Endothelial cell of umbilical vein (primary cell): ENCODE measurements around the gene CEACAM1. TPM values are rescaled to one million over a fixed set of nuclear protein-coding genes. Genes with fewer than 3 reads are reported as not detected.

Experiments used
- BruUV-seq: library from RNA; stranded (reverse); fragments of 400-500 nt; replicated peaks from 2 replicates; lab custom pipeline; 2021; lab: Mats Ljungman, UMichigan
- CTCF ChIA-PET: fragments of 300-600, 350-600 bp; sonication (Branson Sonifier 250); formaldehyde crosslinking; loops from one replicate; lab custom pipeline; 2021; ENCODE audit warnings: antibody characterized with exemption, inconsistent platforms; lab: Charles Lee
- POLR2A ChIA-PET: fragments of 300-600, 350-600 bp; sonication (Branson Sonifier 250); formaldehyde crosslinking; loops from one replicate; lab custom pipeline; 2021; ENCODE audit warnings: antibody characterized with exemption, inconsistent platforms; lab: Charles Lee
- DNase-seq: peaks from one replicate; pipeline ENCODE4 v3.0.0-alpha.2; 2011; ENCODE audit warnings: low read depth, low spot score
- FAIRE-seq: peaks from 2 replicates; lab custom pipeline; 2011; peaks lifted over from hg19 to GRCh38; lab: Jason Lieb, UNC
- H2AFZ ChIP-seq: 2 replicates; pipeline ENCODE4 v1.6.0; 2012; ENCODE audit warnings: low read depth, low read length, control low read depth, inconsistent platforms
- H3K27ac ChIP-seq: 2 replicates; pipeline ENCODE4 v1.5.1; 2011; ENCODE audit warnings: low read depth, mild to moderate bottlenecking, control low read depth, low read length, moderate library complexity; ENCODE audit not compliant: insufficient read depth
- H3K27me3 ChIP-seq, 2 experiments: 2 replicates each; pipeline versions ENCODE4 v1.6.0 to v1.6.1; 2011; ENCODE audit warnings: low read length in 2 of 2, mixed read lengths in 1 of 2; ENCODE audit not compliant: control insufficient read depth in 2 of 2, insufficient read depth in 2 of 2
- H3K36me3 ChIP-seq, 2 experiments: 2 replicates in 1 of 2; 3 replicates in 1 of 2; pipeline ENCODE4 v1.5.1; 2011; ENCODE audit warnings: low read length in 2 of 2, mild to moderate bottlenecking in 1 of 2, moderate library complexity in 1 of 2; ENCODE audit not compliant: control insufficient read depth in 2 of 2, insufficient read depth in 2 of 2; ENCODE audit errors: extremely low read depth in 1 of 2
- H3K4me1 ChIP-seq: 3 replicates; pipeline ENCODE4 v1.5.1; 2011; ENCODE audit warnings: mild to moderate bottlenecking, low read length; ENCODE audit not compliant: control insufficient read depth, insufficient read depth; ENCODE audit errors: extremely low read depth
- H3K4me2 ChIP-seq: 2 replicates; pipeline ENCODE4 v1.6.1; 2011; ENCODE audit warnings: low read length, control low read depth, mixed read lengths; ENCODE audit not compliant: insufficient read depth
- H3K4me3 ChIP-seq, 3 experiments: fragments of 200-600 bp in 1 of 3; sonication (generic), shearing (Covaris generic) in 1 of 3; replicated peaks in 1 of 3; 2 replicates each; pipeline ENCODE4 v1.5.1; 2011 to 2016; ENCODE audit warnings: control low read depth in 3 of 3, low read length in 3 of 3, mild to moderate bottlenecking in 2 of 3, inconsistent platforms in 1 of 3, low read depth in 1 of 3, moderate library complexity in 1 of 3; ENCODE audit not compliant: insufficient read depth in 1 of 3
- H3K79me2 ChIP-seq: 2 replicates; pipeline ENCODE4 v1.6.0; 2012; ENCODE audit warnings: low read length, inconsistent platforms; ENCODE audit not compliant: control insufficient read depth, insufficient read depth
- H3K9ac ChIP-seq: replicated peaks from 2 replicates; pipeline ENCODE3; 2011; ENCODE audit warnings: low read length, control low read depth; ENCODE audit not compliant: insufficient read depth; ENCODE audit errors: extremely low read depth
- H3K9me1 ChIP-seq: replicated peaks from 3 replicates; pipeline ENCODE4 v1.6.0; 2011; ENCODE audit warnings: mild to moderate bottlenecking, low read length; ENCODE audit not compliant: control insufficient read depth, insufficient read depth; ENCODE audit errors: extremely low read depth
- H3K9me3 ChIP-seq: replicated peaks from 2 replicates; pipeline ENCODE4 v1.5.1; 2012; ENCODE audit warnings: low read length, inconsistent platforms; ENCODE audit not compliant: control insufficient read depth, insufficient read depth
- H4K20me1 ChIP-seq: replicated peaks from 2 replicates; pipeline ENCODE3; 2011; ENCODE audit warnings: mild to moderate bottlenecking, low read length; ENCODE audit not compliant: control insufficient read depth, insufficient read depth; ENCODE audit errors: extremely low read depth
- CTCF ChIP-seq, 2 donors: IDR thresholded peaks; 1 replicate in 1 of 2; 2 replicates in 1 of 2; pipeline ENCODE4 v1.5.1; 2011; ENCODE audit warnings: low read length in 2 of 2, mild to moderate bottlenecking in 2 of 2, moderate library complexity in 2 of 2, control low read depth in 1 of 2, inconsistent platforms in 1 of 2, low read depth in 1 of 2; ENCODE audit not compliant: insufficient read depth in 1 of 2; ENCODE audit errors: extremely low read depth in 1 of 2
- EZH2 ChIP-seq: IDR thresholded peaks from 2 replicates; pipeline ENCODE4 v1.6.1; 2012; ENCODE audit warnings: borderline replicate concordance, low read depth, mild to moderate bottlenecking, moderate library complexity, low read length, inconsistent platforms; ENCODE audit not compliant: severe bottlenecking
- FOS ChIP-seq: IDR thresholded peaks from 2 replicates; pipeline ENCODE4 v1.6.1; 2011; ENCODE audit warnings: mild to moderate bottlenecking, low read length, moderate library complexity, borderline replicate concordance; ENCODE audit not compliant: insufficient read depth
- GATA2 ChIP-seq: IDR thresholded peaks from 2 replicates; pipeline ENCODE4 v1.7.0; 2011; ENCODE audit warnings: low read depth, mild to moderate bottlenecking, moderate library complexity, mixed read lengths, low read length; ENCODE audit not compliant: insufficient read length, insufficient read depth
- JUN ChIP-seq: IDR thresholded peaks from 2 replicates; pipeline ENCODE4 v1.6.1; 2011; ENCODE audit warnings: borderline replicate concordance, low read depth; ENCODE audit not compliant: insufficient read length, insufficient read depth
- MAX ChIP-seq: IDR thresholded peaks from 2 replicates; pipeline ENCODE4 v1.6.1; 2011; ENCODE audit not compliant: insufficient read depth, insufficient read length
- MYC ChIP-seq: IDR thresholded peaks from one replicate; pipeline ENCODE4 v1.6.1; 2011; ENCODE audit warnings: mild to moderate bottlenecking, low read depth, low read length
- POLR2A ChIP-seq: IDR thresholded peaks from 2 replicates; pipeline ENCODE4 v1.6.1; 2012; ENCODE audit warnings: low read depth, mild to moderate bottlenecking, control low read depth, low read length
- POLR2AphosphoS5 ChIP-seq: IDR thresholded peaks from 2 replicates; pipeline ENCODE4 v1.6.1; 2012; ENCODE audit warnings: low read depth, mild to moderate bottlenecking, control low read depth, low read length, moderate library complexity; ENCODE audit not compliant: insufficient read depth
- dilution Hi-C: fragments of 300-500 bp; cut with MboI; formaldehyde crosslinking; loops from one replicate; pipeline ENCODE4 v1.15.0; 2019; ENCODE audit warnings: low sequenced_read_pairs; ENCODE audit not compliant: extremely low pct_ligation_motif_present
- intact Hi-C: fragments of 100-400 bp; cut with micrococcal nuclease; formaldehyde crosslinking; loops from one replicate; pipeline ENCODE4 v1.10.0; 2022
- polyA plus RNA-seq, 4 experiments: library from polyadenylated mRNA; depleted of rRNA in 3 of 4; stranded (reverse) in 3 of 4; unstranded in 1 of 4; fragments of >200 nt; gene quantifications; 2 replicates each; pipeline versions ENCODE4 v1.2.1 to v1.2.3, GENCODE V29; 2011 to 2012; ENCODE audit warnings: missing spikeins in 1 of 4
- total RNA-seq: library from RNA; stranded (reverse); gene quantifications from 2 replicates; pipeline ENCODE4 v1.2.3, GENCODE V29; 2021

The CEACAM1 gene
- total and polyA plus RNA-seq, 2 donors (not counting 3 experiments of a cell fraction or from before 2014, with no cell fraction given) = 3.5 to 3.6 TPM

- dilution Hi-C loops = no loop called here
- Histone ChIP-seq H3K9ac (no peak overlapping the region), H3K9me3 (no peaks in the 10 kb centered on the region), H3K4me1 (no peaks in the 10 kb centered on the region), H2AFZ (no peak overlapping the region), H3K4me2 (no peak overlapping the region), H4K20me1 (no peaks in the 10 kb centered on the region), H3K27ac (no peak overlapping the region), H3K79me2 (no peaks in the 10 kb centered on the region), H3K9me1 (no peaks in the 10 kb centered on the region), H3K36me3 (no peaks in the 10 kb centered on the region), H3K27me3 (no peaks in the 10 kb centered on the region), H3K4me3 (no peak overlapping the region)
- no peak for TF ChIP-seq MYC
- no peak for TF ChIP-seq POLR2A
- TF ChIP-seq CTCF (IDR thresholded peaks at IDR 0.05; ENCODE audit: extremely low read depth in 1 of 2, insufficient read depth in 1 of 2, low read depth in 1 of 2, low read length in 2 of 2) = no peak
- TF ChIP-seq MAX = no peak
- no peak for TF ChIP-seq JUN
- TF ChIP-seq EZH2 = no peak
- no peak for TF ChIP-seq GATA2
- no peak for TF ChIP-seq POLR2AphosphoS5
- TF ChIP-seq FOS = no peak
- no peak for DNase-seq
- ChIA-PET POLR2A (no interaction called here), CTCF (interaction anchor here (0.8 kb wide), 1 partner anchor 12 kb away, joined by 3 read pairs; no protein-coding TSS in a partner anchor)
- BruUV-seq = no TSS peak
- FAIRE-seq = no peak
- intact Hi-C loops = no loop called here
Measured at GRCh38 chr19:42494321-42494720, 34.0 kb downstream of the CEACAM1 start.
